Pulmonary artery endothelial cell (primary cell): Measurements from ENCODE around the gene ABL1. TPM values are rescaled to one million over a fixed set of nuclear protein-coding genes. Genes with fewer than 3 reads are reported as not detected.

Experiments
- DNase-seq: peaks from one replicate; pipeline ENCODE4 v3.0.0-alpha.2; 2011; ENCODE audit warnings: low read depth, low spot score
- total RNA-seq: library from RNA; depleted of rRNA; stranded (reverse); fragments of >200 nt; gene quantifications from 2 replicates; pipeline ENCODE4 v1.2.3, GENCODE V29; 2014

Gene ABL1
- total RNA-seq, 1 donor from 2014 or later = 59.5 TPM

GRCh38 chr9:130870491-130871381 lies 35.7 kb downstream of the ABL1 start:
- DNase-seq = no peak

- DNase-seq = no peak
Measured at GRCh38 chr9:130871395-130872062, 36.5 kb downstream of the ABL1 start.

GRCh38 chr9:130872093-130872492 lies 37.0 kb downstream of the ABL1 start:
- DNase-seq = no peak

- no peak for DNase-seq
Measured at GRCh38 chr9:130872508-130872907, 37.5 kb downstream of the ABL1 start.

- no peak for DNase-seq
Measured at GRCh38 chr9:130872912-130873503, 38.0 kb downstream of the ABL1 start.

- no peak for DNase-seq
Measured at GRCh38 chr9:130873966-130874365, 38.9 kb downstream of the ABL1 start.

- no peak for DNase-seq
Measured at GRCh38 chr9:130874783-130875182, 39.7 kb downstream of the ABL1 start.

- no peak for DNase-seq
Measured at GRCh38 chr9:130877300-130877699, 42.2 kb downstream of the ABL1 start.

GRCh38 chr9:130878295-130878694 lies 43.2 kb downstream of the ABL1 start:
- no peak for DNase-seq

GRCh38 chr9:130879863-130880411 lies 44.9 kb downstream of the ABL1 start:
- no peak for DNase-seq

- DNase-seq = no peak
Measured at GRCh38 chr9:130880599-130881220, 45.7 kb downstream of the ABL1 start.

GRCh38 chr9:130881516-130881915 lies 46.5 kb downstream of the ABL1 start:
- no peak for DNase-seq

- no peak for DNase-seq
Measured at GRCh38 chr9:130882696-130883225, 47.7 kb downstream of the ABL1 start.

- DNase-seq = no peak
Measured at GRCh38 chr9:130883479-130883878, 48.4 kb downstream of the ABL1 start.

- DNase-seq = no peak
Measured at GRCh38 chr9:130884111-130884531, 49.1 kb downstream of the ABL1 start.

- no peak for DNase-seq
Measured at GRCh38 chr9:130884542-130885483, 49.8 kb downstream of the ABL1 start.

- no peak for DNase-seq
Measured at GRCh38 chr9:130885484-130886375, 50.7 kb downstream of the ABL1 start.

GRCh38 chr9:130886981-130887380 lies 51.9 kb downstream of the ABL1 start:
- DNase-seq = no peak

- no peak for DNase-seq
Measured at GRCh38 chr9:130887494-130888144, 52.6 kb downstream of the ABL1 start.
